Neural progenitor cell (in vitro differentiated cells): ENCODE results near the gene CD9. TPM values are rescaled to one million over a fixed set of nuclear protein-coding genes. Genes with fewer than 3 reads are reported as not detected.

ENCODE experiments used
- DNase-seq: peaks from one replicate; pipeline ENCODE4 v3.0.0-alpha.2; 2016; ENCODE audit warnings: low spot score
- H2AFZ ChIP-seq: fragments of 200-600 bp; sonication (generic); replicated peaks from 2 replicates; pipeline ENCODE4 v1.6.1; 2016; ENCODE audit warnings: antibody characterized with exemption
- H3F3A ChIP-seq: fragments of 200-600 bp; sonication (generic); 2 replicates; pipeline ENCODE4 v1.6.1; 2016; ENCODE audit warnings: antibody characterized with exemption, low read depth
- H3K27ac ChIP-seq: fragments of 200-600 bp; sonication (generic); 2 replicates; pipeline ENCODE4 v1.5.1; 2016; ENCODE audit warnings: mild to moderate bottlenecking
- H3K27me3 ChIP-seq: fragments of 200-600 bp; sonication (generic); 2 replicates; pipeline ENCODE4 v1.6.1; 2016; ENCODE audit warnings: mild to moderate bottlenecking, moderate library complexity
- H3K36me3 ChIP-seq: fragments of 200-600 bp; sonication (generic); 2 replicates; pipeline ENCODE4 v1.5.1; 2016
- H3K4me1 ChIP-seq: fragments of 200-600 bp; sonication (generic); 2 replicates; pipeline ENCODE4 v1.6.1; 2016; ENCODE audit warnings: mixed run types
- H3K4me2 ChIP-seq: fragments of 200-600 bp; sonication (generic); 2 replicates; pipeline ENCODE4 v1.6.1; 2016
- H3K4me3 ChIP-seq: fragments of 200-600 bp; sonication (generic); 2 replicates; pipeline ENCODE4 v1.5.1; 2016
- H3K79me2 ChIP-seq: fragments of 200-600 bp; sonication (generic); 2 replicates; pipeline ENCODE4 v1.6.1; 2016; ENCODE audit warnings: low read depth
- H3K9ac ChIP-seq: fragments of 200-600 bp; sonication (generic); 2 replicates; pipeline ENCODE4 v1.6.1; 2016
- H3K9me3 ChIP-seq: fragments of 200-600 bp; sonication (generic); 2 replicates; pipeline ENCODE4 v1.5.1; 2016; ENCODE audit warnings: low read depth
- H4K20me1 ChIP-seq: fragments of 200-600 bp; sonication (generic); 2 replicates; pipeline ENCODE4 v1.6.1; 2016; ENCODE audit warnings: low read depth
- H3K27ac Mint-ChIP-seq: 3 replicates; pipeline ENCODE4 v1.8.0; 2021; ENCODE audit warnings: mixed read lengths
- H3K27me3 Mint-ChIP-seq: 2 replicates; pipeline ENCODE4 v1.8.0; 2022; ENCODE audit warnings: low read depth, mild to moderate bottlenecking, inconsistent platforms, moderate library complexity, mixed read lengths; ENCODE audit not compliant: insufficient read depth
- H3K36me3 Mint-ChIP-seq: 3 replicates; pipeline ENCODE4 v1.8.0; 2021; ENCODE audit warnings: mixed read lengths
- H3K4me1 Mint-ChIP-seq: 3 replicates; pipeline ENCODE4 v1.8.0; 2021; ENCODE audit warnings: mixed read lengths
- H3K4me3 Mint-ChIP-seq: 3 replicates; pipeline ENCODE4 v1.8.0; 2021; ENCODE audit warnings: mild to moderate bottlenecking, moderate library complexity, mixed read lengths
- H3K9me3 Mint-ChIP-seq: 3 replicates; pipeline ENCODE4 v1.8.0; 2020; ENCODE audit warnings: mixed read lengths
- EZH2 ChIP-seq: fragments of 200-600 bp; sonication (generic); IDR thresholded peaks from 2 replicates; pipeline ENCODE4 v1.6.1; 2017; ENCODE audit warnings: antibody characterized with exemption, mild to moderate bottlenecking, moderate library complexity
- EZH2phosphoT487 ChIP-seq: fragments of 200-600 bp; sonication (generic); IDR thresholded peaks from 2 replicates; pipeline ENCODE4 v1.6.1; 2017; ENCODE audit warnings: antibody characterized with exemption
- total RNA-seq: library from RNA; depleted of rRNA; stranded (reverse); fragments of >200 nt; gene quantifications from 2 replicates; pipeline ENCODE4 v1.2.3, GENCODE V29; 2015; ENCODE audit warnings: low replicate concordance
- TF ChIP-seq, protein P1 (sequence below): fragments of 200-600 bp; sonication (generic); IDR thresholded peaks from 2 replicates; pipeline ENCODE4 v1.5.1; 2017; ENCODE audit warnings: antibody characterized with exemption, mild to moderate bottlenecking

Gene CD9
- total RNA-seq, 1 donor from 2014 or later, result 3.6 TPM

DNA sequence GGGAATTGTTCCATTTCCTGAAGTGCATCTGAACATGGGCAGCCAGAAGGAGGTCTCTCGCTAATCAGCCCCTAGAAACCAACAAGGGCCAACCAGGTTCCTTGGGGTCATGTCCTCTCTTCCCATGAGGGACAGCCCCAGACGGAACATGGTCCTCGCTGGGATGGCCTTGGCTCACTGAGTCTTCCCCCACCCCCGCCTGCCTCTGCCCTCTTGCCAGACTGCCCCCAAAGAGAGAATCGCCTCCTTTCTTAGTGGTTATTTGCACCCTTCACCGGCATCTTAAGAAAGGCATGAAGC, 36.4 kb downstream of the CD9 start:
- Mint-ChIP-seq H3K9me3 (no peaks in the 10 kb centered on the region), H3K27ac (no peak overlapping the region), H3K4me1 (peaks cover 34% of the 10 kb centered on the region), H3K4me3 (no peak overlapping the region), H3K27me3 (peaks cover 11% of the 10 kb centered on the region), H3K36me3 (peaks cover 2% of the 10 kb centered on the region)
- H3K27me3 ChIP-seq, result no peaks in the 10 kb centered on the region
- peaks cover 6% of the 10 kb centered on the region for H3F3A ChIP-seq
- H3K4me2 ChIP-seq, result no peak overlapping the region
- no peaks in the 10 kb centered on the region for H3K79me2 ChIP-seq
- no peak overlapping the region for H3K9ac ChIP-seq
- no peak overlapping the region for H2AFZ ChIP-seq
- no peak overlapping the region for H3K4me3 ChIP-seq
- no peaks in the 10 kb centered on the region for H3K9me3 ChIP-seq
- H3K27ac ChIP-seq, result no peak overlapping the region
- peaks cover 22% of the 10 kb centered on the region for H3K4me1 ChIP-seq
- DNase-seq, result no peak
- H4K20me1 ChIP-seq, result no peaks in the 10 kb centered on the region
- no peaks in the 10 kb centered on the region for H3K36me3 ChIP-seq
- TF ChIP-seq EZH2, result no peak
- TF ChIP-seq EZH2phosphoT487, result no peak
- TF ChIP-seq, protein P1, sequence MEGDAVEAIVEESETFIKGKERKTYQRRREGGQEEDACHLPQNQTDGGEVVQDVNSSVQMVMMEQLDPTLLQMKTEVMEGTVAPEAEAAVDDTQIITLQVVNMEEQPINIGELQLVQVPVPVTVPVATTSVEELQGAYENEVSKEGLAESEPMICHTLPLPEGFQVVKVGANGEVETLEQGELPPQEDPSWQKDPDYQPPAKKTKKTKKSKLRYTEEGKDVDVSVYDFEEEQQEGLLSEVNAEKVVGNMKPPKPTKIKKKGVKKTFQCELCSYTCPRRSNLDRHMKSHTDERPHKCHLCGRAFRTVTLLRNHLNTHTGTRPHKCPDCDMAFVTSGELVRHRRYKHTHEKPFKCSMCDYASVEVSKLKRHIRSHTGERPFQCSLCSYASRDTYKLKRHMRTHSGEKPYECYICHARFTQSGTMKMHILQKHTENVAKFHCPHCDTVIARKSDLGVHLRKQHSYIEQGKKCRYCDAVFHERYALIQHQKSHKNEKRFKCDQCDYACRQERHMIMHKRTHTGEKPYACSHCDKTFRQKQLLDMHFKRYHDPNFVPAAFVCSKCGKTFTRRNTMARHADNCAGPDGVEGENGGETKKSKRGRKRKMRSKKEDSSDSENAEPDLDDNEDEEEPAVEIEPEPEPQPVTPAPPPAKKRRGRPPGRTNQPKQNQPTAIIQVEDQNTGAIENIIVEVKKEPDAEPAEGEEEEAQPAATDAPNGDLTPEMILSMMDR, result no peak

DNA sequence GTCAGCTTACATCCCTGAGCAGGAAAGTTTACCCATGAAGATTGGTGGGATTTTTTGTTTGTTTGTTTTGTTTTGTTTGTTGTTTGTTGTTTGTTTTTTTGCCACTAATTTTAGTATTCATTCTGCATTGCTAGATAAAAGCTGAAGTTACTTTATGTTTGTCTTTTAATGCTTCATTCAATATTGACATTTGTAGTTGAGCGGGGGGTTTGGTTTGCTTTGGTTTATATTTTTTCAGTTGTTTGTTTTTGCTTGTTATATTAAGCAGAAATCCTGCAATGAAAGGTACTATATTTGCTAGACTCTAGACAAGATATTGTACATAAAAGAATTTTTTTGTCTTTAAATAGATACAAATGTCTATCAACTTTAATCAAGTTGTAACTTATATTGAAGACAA, 37.6 kb downstream of the CD9 start:
- Mint-ChIP-seq H3K36me3 (peaks cover 2% of the 10 kb centered on the region), H3K27ac (no peak overlapping the region), H3K9me3 (no peaks in the 10 kb centered on the region), H3K27me3 (peaks cover 14% of the 10 kb centered on the region), H3K4me1 (peaks cover 28% of the 10 kb centered on the region), H3K4me3 (no peak overlapping the region)
- H3K4me2 ChIP-seq, result no peak overlapping the region
- H3K4me1 ChIP-seq, result peaks cover 14% of the 10 kb centered on the region
- H3K9me3 ChIP-seq, result no peaks in the 10 kb centered on the region
- no peak for DNase-seq
- no peak for TF ChIP-seq EZH2phosphoT487
- TF ChIP-seq, protein P1, result no peak
- no peak for TF ChIP-seq EZH2
- H3K27me3 ChIP-seq, result no peaks in the 10 kb centered on the region
- no peak overlapping the region for H3K4me3 ChIP-seq
- H3K36me3 ChIP-seq, result no peaks in the 10 kb centered on the region
- no peak overlapping the region for H3K9ac ChIP-seq
- H2AFZ ChIP-seq, result no peak overlapping the region
- no peak overlapping the region for H3K27ac ChIP-seq
- H3K79me2 ChIP-seq, result no peaks in the 10 kb centered on the region
- H3F3A ChIP-seq, result peaks cover 4% of the 10 kb centered on the region
- no peaks in the 10 kb centered on the region for H4K20me1 ChIP-seq

DNA sequence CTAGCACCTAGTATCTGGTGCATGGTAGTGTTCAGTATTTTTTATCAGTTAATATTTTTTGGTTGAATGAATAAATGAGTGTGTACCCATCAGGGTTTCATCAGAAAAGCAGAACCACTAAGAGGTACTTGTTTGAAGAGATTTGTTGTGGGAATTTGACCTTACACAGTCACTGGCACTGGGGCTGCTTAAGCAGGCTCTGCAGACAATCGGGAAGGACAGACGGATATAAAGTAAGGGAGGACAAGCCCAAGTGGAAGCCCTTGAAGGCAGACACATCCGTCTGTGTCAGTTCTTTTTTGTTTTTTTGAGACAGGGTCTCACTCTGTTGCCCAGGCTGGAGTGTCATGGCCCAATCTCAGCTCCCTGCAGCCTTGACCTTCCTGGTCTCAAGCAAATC, 38.7 kb downstream of the CD9 start:
- H3K4me3 ChIP-seq, result no peak overlapping the region
- no peaks in the 10 kb centered on the region for H3K36me3 ChIP-seq
- no peaks in the 10 kb centered on the region for H4K20me1 ChIP-seq
- H3K9me3 Mint-ChIP-seq, result no peaks in the 10 kb centered on the region
- no peaks in the 10 kb centered on the region for H3K79me2 ChIP-seq
- no peak overlapping the region for H3K4me3 Mint-ChIP-seq
- no peaks in the 10 kb centered on the region for H3K27me3 ChIP-seq
- no peak overlapping the region for H3K27ac Mint-ChIP-seq
- H3K9me3 ChIP-seq, result no peaks in the 10 kb centered on the region
- H3K9ac ChIP-seq, result no peak overlapping the region
- peaks cover 13% of the 10 kb centered on the region for H3K27me3 Mint-ChIP-seq
- H3F3A ChIP-seq, result no peaks in the 10 kb centered on the region
- H3K4me1 ChIP-seq, result peaks cover 4% of the 10 kb centered on the region
- no peak overlapping the region for H2AFZ ChIP-seq
- TF ChIP-seq EZH2 (no peak), EZH2phosphoT487 (no peak)
- TF ChIP-seq, protein P1, result no peak
- no peak overlapping the region for H3K27ac ChIP-seq
- no peak for DNase-seq
- peaks cover 2% of the 10 kb centered on the region for H3K36me3 Mint-ChIP-seq
- peaks cover 17% of the 10 kb centered on the region for H3K4me1 Mint-ChIP-seq
- no peak overlapping the region for H3K4me2 ChIP-seq

DNA sequence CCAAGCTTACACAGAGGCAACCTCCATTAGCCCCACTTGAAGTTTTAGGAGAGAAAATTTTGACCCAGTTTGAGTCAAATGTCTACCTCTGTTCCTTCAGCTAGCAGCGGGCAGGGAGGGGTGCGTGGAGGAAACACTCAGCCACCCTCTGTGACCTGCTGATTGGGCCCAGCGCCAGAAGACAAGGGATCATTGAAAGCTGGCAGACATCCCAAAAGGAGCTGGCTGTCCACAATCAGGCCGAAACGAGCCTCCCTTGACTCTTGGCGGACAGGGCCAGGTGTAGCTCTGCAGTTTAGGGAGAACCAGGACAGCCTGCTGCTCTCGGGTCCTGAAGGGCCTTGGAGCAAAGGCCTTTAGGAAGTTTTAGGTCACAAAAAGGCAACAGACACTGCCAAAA, 41.3 kb downstream of the CD9 start:
- H3K36me3 ChIP-seq, result no peaks in the 10 kb centered on the region
- no peaks in the 10 kb centered on the region for H4K20me1 ChIP-seq
- no peak overlapping the region for H3K4me2 ChIP-seq
- H3K9ac ChIP-seq, result no peak overlapping the region
- Mint-ChIP-seq H3K4me1 (peaks cover 2% of the 10 kb centered on the region), H3K4me3 (no peak overlapping the region), H3K9me3 (peaks cover 9% of the 10 kb centered on the region), H3K36me3 (no peaks in the 10 kb centered on the region), H3K27me3 (peaks cover 5% of the 10 kb centered on the region), H3K27ac (no peak overlapping the region)
- no peak for TF ChIP-seq EZH2
- TF ChIP-seq, protein P1, result no peak
- TF ChIP-seq EZH2phosphoT487, result no peak
- H3K27ac ChIP-seq, result no peak overlapping the region
- H3F3A ChIP-seq, result no peaks in the 10 kb centered on the region
- H3K27me3 ChIP-seq, result no peaks in the 10 kb centered on the region
- no peak overlapping the region for H3K4me3 ChIP-seq
- no peaks in the 10 kb centered on the region for H3K79me2 ChIP-seq
- DNase-seq, result no peak
- H2AFZ ChIP-seq, result peak overlapping the region; percentile 64
- H3K9me3 ChIP-seq, result no peaks in the 10 kb centered on the region
- H3K4me1 ChIP-seq, result peaks cover 3% of the 10 kb centered on the region
